ENCODE data around the gene ARHGAP10.

Gene ARHGAP10

DNA sequence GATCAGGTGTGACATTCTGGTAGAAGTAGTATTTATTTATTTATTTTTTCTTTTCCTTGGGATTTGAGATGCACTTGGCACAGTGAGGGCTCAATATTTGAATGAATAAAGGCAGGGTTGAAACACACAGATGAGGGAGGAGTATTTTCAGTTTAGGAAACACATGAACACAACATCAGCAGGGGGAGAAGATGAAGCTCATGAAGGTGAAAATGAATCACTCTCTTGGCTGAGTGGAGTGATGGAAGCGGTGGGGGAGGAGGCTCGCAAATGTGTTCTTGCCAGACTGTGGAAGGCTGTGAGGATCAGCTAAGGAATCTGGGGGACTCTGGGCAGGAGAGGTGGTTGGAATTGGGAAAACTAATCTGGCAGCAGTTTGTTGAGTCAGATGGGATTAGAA is 55.3 kb downstream of the ARHGAP10 start:
- DNase-seq: peak in 1 of 2 donors; percentile 38
- H3K9me3 ChIP-seq: no peaks in the 10 kb centered on the region
- H3K27me3 ChIP-seq: no peaks in the 10 kb centered on the region
- TF ChIP-seq, protein P1, sequence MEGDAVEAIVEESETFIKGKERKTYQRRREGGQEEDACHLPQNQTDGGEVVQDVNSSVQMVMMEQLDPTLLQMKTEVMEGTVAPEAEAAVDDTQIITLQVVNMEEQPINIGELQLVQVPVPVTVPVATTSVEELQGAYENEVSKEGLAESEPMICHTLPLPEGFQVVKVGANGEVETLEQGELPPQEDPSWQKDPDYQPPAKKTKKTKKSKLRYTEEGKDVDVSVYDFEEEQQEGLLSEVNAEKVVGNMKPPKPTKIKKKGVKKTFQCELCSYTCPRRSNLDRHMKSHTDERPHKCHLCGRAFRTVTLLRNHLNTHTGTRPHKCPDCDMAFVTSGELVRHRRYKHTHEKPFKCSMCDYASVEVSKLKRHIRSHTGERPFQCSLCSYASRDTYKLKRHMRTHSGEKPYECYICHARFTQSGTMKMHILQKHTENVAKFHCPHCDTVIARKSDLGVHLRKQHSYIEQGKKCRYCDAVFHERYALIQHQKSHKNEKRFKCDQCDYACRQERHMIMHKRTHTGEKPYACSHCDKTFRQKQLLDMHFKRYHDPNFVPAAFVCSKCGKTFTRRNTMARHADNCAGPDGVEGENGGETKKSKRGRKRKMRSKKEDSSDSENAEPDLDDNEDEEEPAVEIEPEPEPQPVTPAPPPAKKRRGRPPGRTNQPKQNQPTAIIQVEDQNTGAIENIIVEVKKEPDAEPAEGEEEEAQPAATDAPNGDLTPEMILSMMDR (IDR thresholded peaks at IDR 0.05): no peak
- peaks cover 0 to 78% (median 34%) of the 10 kb centered on the region in 4 donors for H3K4me1 ChIP-seq
- no peak overlapping the region for H3K4me3 ChIP-seq
- H3K36me3 ChIP-seq: no peaks in the 10 kb centered on the region
- H3K27ac ChIP-seq: peak overlapping the region; percentile 27 to 31
- intact Hi-C loops (cut with DNase I; ENCODE audit: low total_unique reads): no loop called here

DNA sequence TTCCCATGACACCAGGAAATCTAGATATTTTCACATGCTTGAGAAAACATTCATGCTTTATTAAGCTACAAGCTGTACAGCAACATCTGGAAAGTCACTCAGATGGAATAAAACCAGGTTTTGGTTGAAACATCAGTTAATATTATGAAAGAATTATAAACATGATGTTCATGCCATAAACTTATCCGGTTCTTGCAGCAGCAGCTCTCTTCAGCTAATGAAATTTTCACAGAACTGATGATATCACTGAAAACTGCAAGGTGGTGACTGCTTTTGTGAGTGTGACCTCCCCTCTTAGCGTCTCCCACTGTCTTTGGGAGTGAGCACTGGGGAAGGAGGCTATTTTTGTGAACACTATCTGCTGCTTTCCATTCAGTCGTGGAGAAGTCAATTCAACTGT is 56.9 kb downstream of the ARHGAP10 start:
- Histone ChIP-seq H3K27ac (peak overlapping the region in 1 of 2 donors; percentile 31), H3K36me3 (no peaks in the 10 kb centered on the region), H3K4me1 (peaks cover 0 to 87% (median 35%) of the 10 kb centered on the region in 4 donors), H3K4me3 (no peak overlapping the region), H3K27me3 (no peaks in the 10 kb centered on the region), H3K9me3 (no peaks in the 10 kb centered on the region)
- TF ChIP-seq, protein P1 (IDR thresholded peaks at IDR 0.05): no peak
- intact Hi-C loops (cut with DNase I; ENCODE audit: low total_unique reads): no loop called here
- DNase-seq: no peak

DNA sequence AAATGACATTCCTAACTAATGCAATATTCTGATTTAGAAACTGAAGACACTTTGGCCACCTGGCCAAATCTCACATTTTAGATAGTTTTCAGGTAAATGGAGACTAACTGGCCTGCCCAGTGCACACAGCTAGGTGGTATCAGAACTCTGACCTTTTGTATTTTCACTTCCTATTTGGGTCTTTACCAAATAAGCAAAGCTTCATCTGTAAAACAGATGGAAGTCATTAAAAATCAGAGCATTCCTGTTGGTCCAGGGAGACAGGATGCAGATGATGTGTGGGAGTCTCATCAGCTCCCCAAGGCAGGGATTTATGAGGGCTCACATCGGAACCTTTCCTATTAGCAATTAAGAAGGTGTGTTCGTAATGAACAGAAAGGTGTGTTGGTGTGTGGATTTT is 57.7 kb downstream of the ARHGAP10 start:
- peaks cover 0 to 91% (median 36%) of the 10 kb centered on the region in 4 donors for H3K4me1 ChIP-seq
- intact Hi-C loops (cut with DNase I; ENCODE audit: low total_unique reads): no loop called here
- DNase-seq: no peak
- H3K27ac ChIP-seq: peak overlapping the region in 1 of 2 donors; percentile 31
- H3K27me3 ChIP-seq: no peaks in the 10 kb centered on the region
- H3K36me3 ChIP-seq: no peaks in the 10 kb centered on the region
- H3K4me3 ChIP-seq: no peak overlapping the region
- H3K9me3 ChIP-seq: no peaks in the 10 kb centered on the region
- TF ChIP-seq, protein P1 (IDR thresholded peaks at IDR 0.05): no peak

DNA sequence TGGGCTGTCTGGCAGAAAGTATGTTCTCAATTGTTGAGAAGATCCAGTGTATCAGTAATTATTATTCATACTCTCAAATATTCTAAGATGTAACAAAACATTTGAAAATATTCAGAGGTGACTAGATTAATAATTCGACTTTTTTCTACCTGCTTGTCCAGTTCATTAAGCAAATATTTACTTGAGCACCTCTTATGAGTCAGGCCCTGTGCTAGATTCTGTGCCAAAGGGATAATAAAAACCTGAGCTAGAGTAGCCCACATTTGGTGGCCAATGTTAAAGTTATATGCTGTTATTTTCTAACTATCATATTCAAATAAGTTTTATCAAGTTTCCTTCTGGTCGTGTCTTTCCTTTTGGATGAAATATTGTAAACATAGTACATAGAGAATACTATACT is 58.5 kb downstream of the ARHGAP10 start:
- H3K4me3 ChIP-seq: no peak overlapping the region
- peaks cover 0 to 86% (median 36%) of the 10 kb centered on the region in 4 donors for H3K4me1 ChIP-seq
- intact Hi-C loops (cut with DNase I; ENCODE audit: low total_unique reads): no loop called here
- TF ChIP-seq, protein P1 (IDR thresholded peaks at IDR 0.05): no peak
- no peak for DNase-seq
- H3K9me3 ChIP-seq: no peaks in the 10 kb centered on the region
- no peak overlapping the region for H3K27ac ChIP-seq
- H3K27me3 ChIP-seq: no peaks in the 10 kb centered on the region
- no peaks in the 10 kb centered on the region for H3K36me3 ChIP-seq

DNA sequence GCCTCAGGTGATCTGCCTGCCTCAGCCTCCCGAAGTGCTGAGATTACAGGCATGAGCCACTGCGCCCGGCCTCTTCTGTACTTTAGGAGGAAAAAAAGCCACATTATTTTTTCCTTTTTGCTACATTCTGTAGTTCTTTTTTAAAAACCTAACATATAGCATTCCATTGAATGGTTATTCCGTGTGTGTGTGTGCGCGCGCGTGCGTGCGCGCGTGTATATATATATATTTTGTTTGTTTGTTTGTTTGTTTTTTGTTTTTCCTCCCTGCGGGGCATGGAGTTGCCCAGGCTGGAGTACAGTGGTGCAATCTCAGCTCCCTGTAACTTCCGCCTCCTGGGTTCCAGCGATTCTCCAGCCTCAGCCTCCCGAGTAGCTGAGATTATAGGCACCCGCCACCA is 59.5 kb downstream of the ARHGAP10 start:
- Histone ChIP-seq H3K9me3 (no peaks in the 10 kb centered on the region), H3K36me3 (no peaks in the 10 kb centered on the region), H3K27ac (no peak overlapping the region), H3K27me3 (no peaks in the 10 kb centered on the region), H3K4me1 (peaks cover 0 to 83% (median 30%) of the 10 kb centered on the region in 4 donors), H3K4me3 (no peak overlapping the region)
- TF ChIP-seq, protein P1 (IDR thresholded peaks at IDR 0.05): no peak
- intact Hi-C loops (cut with DNase I; ENCODE audit: low total_unique reads): no loop called here
- no peak for DNase-seq

DNA sequence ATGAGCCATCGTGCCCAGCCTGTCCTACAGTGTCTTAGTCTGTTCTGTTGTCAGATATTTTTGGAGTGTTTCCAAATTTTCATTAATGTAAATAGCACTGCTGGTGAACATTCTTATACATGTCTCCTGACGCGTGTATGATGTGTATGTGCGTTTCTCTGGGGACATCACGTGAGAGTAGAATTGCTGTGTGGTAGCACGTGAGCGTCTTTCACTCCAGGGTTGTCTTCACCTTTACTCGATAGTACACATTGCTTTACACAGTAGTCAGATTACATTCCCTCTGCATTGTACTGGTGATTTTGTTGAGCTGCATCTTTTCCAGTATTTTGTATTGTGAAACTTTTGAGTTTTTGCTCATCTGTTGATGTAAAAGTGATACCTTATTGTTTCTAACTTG is 60.0 kb downstream of the ARHGAP10 start:
- DNase-seq: no peak
- TF ChIP-seq, protein P1 (IDR thresholded peaks at IDR 0.05): no peak
- H3K27ac ChIP-seq: no peak overlapping the region
- intact Hi-C loops (cut with DNase I; ENCODE audit: low total_unique reads): no loop called here
- no peaks in the 10 kb centered on the region for H3K36me3 ChIP-seq
- H3K27me3 ChIP-seq: no peaks in the 10 kb centered on the region
- H3K4me3 ChIP-seq: no peak overlapping the region
- peaks cover 0 to 83% (median 27%) of the 10 kb centered on the region in 4 donors for H3K4me1 ChIP-seq
- H3K9me3 ChIP-seq: no peaks in the 10 kb centered on the region

All from tibial artery (tissue), 4 donors.